ENCODE results near the gene ZSCAN25.
"Not testable (repeated sequence)": the region's sequence is repeated elsewhere in the genome, so short reads cannot be mapped to it uniquely, and the experiment has no call there.

Gene ZSCAN25

GRCh38 chr7:99617192-99617781, 541 bp downstream of the ZSCAN25 start:
- no peak for DNase-seq (ENCODE audit: low spot score)

GRCh38 chr7:99618726-99619125, 2.0 kb downstream of the ZSCAN25 start:
- no peak for DNase-seq (ENCODE audit: low spot score)

- DNase-seq (ENCODE audit: low spot score): no peak
Measured at GRCh38 chr7:99619571-99620130, 2.9 kb downstream of the ZSCAN25 start.

DNA sequence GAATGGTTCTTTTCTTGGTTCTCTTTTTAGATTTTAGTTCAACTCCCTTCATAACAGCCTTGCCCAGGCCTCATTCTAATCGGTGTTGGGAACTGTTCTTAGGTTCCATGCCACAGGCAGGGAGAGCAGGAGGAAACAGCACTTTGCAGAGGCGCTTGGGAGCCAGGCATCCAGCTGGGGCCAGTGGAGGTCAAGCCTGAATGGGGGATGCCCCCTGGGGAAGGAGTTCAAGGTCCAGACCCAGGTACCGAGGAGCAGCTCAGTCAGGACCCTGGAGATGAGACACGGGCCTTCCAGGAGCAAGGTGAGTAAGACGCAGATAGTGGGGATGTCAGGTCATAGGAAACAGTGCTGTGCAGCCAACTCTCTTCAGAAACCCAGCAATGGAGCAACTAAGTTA, 4.5 kb downstream of the ZSCAN25 start:
- no peak for DNase-seq (ENCODE audit: low spot score)

GRCh38 chr7:99622596-99622995, 5.8 kb downstream of the ZSCAN25 start:
- DNase-seq (ENCODE audit: low spot score): no peak

DNA sequence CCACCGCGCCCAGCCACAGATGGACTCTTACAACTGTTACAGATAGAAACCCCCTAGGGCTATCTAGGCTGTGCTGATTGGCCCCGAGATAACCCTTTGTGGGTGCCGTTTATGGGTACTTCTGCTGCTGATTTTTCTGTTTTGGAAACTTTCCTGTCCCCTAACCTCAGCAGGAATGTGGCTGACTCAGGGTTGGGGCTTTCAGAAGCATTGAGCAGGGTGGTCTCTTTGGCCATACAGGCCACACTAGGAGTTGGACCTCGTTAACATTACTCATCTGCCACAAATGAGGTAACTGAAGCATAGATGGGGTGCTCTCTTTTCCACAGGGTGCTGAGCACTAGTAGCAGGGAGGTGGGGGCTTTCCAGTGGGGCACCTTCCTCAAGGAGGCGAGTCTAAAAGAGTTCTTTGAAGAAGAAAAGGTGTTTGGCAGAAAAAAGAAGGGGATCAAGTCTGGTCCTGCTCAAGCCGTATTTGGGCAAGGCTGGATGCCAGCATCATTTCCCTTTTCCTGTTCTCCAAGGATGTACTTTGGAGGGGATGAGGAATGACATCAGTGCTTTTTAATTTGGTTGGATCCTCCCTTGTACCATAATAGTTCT, 6.4 kb downstream of the ZSCAN25 start:
- DNase-seq (ENCODE audit: low spot score): no peak

DNA sequence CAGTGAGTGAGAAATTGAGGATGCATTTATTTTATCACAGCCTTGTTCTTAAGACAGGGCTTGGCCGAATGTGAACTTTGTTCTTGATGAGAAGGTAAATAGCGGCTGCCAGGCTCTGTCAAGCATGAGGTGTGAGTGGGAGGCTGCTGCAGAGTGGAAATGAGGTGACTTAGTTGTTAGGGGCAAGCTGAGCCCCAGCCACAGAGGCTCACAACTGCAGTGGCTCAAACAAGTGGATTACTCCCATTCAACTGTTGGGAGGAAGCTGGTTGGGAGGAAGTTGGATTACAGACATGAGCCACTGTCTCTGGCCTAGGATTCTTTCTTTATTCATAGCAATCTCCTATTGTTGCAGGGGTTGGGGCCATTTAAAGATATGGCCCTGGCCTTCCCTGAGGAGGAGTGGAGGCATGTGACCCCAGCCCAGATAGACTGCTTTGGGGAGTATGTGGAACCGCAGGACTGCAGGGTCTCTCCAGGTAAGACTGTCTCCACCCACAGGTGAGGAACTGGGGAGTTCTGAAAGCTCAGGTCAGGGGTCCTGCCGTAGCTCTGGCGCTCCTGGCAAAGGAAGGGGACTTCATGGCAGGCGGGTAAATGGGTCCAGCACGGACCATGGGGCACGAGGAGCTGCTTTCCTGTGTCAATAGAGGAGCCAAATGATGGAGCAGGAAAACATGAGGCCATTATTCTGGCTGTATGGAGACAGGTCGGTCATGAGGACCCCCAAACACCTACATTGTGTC, 7.1 kb downstream of the ZSCAN25 start:
- no peak for DNase-seq (ENCODE audit: low spot score)

- DNase-seq (ENCODE audit: low spot score): no peak
Measured at GRCh38 chr7:99624484-99624883, 7.7 kb downstream of the ZSCAN25 start.

DNA sequence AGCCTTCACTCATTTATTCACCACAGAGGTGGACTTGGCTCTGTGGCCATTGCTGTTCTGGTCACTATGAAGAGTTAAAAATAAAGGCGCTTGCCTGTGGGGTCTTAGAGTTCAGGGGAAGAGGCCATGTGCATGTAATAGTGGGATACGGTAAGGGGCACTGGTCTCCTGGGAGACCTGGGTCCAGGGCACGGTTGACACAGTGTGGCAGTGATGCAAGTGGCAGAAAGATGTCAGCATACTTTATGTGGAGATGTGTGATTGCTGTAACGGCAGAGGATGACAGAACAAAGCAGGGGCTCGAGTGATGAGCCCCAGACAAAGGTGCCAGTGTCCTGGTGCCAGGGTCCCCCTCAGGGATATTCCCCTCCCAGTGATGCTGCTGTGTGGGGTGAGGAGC, 8.6 kb downstream of the ZSCAN25 start:
- DNase-seq (ENCODE audit: low spot score): no peak

DNA sequence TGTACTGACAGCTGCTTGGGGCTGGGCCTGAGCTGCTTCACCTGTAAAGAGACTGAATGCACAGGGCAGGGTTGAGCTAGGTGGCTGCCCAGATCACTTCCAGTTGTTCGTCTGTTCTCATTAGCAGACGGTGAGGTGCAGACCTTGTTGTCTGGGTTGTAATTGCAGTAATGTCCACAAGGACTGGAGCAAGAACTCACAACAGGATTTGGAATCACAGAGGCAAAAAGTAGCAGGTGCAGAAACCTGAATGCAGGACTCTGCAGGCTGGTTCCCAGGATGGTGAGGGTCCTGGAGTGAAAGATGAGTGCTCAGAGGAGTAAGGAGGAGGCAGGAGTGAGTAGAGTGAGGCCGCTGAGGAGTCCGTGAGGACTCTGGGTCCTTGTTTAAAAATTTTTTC, 9.2 kb downstream of the ZSCAN25 start:
- DNase-seq (ENCODE audit: low spot score): no peak

GRCh38 chr7:99626661-99627060, 9.9 kb downstream of the ZSCAN25 start:
- DNase-seq (ENCODE audit: low spot score): no peak

- no peak for DNase-seq (ENCODE audit: low spot score)
Measured at GRCh38 chr7:99627513-99627912, 10.8 kb downstream of the ZSCAN25 start.

DNA sequence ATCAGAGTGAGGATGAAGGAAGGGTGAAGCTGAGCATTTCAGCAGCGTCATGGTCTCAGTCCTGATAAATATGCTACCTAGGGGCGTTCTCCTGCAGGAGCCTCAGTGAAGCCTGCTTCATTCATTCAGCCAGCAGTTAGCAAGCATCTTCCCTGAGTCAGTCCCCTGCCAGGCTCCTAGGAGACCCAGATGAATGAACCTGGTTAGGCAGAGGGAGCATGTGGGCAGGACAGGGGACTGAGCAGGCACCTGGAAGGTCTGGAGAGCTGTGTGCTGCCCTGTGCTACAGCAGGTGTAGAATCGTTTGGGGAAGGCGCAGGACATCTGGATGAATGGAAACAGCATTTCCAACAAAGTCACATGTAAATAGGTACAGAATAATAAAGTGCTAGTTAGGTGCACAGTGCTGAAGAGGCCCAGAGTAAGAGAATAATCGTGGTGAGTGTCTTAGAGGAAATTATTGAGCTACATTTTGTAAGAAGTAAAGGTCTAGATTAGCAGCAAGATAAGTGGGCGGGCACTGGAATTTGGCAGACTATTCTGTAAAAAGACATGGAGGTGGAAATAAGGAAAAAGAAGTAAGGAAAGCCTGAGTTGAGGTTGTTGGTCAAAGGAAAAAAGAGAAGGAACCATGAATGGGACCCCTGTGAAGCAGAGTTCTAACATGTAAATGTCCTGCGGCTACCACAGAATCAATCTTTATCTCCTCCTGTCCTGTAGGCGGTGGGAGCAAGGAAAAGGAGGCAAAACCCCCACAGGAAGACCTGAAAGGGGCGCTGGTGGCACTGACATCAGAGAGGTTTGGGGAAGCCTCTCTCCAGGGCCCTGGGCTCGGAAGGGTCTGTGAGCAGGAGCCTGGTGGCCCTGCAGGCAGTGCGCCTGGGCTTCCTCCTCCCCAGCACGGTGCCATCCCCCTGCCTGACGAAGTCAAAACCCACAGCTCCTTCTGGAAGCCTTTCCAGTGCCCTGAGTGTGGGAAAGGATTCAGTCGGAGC, 12.0 kb downstream of the ZSCAN25 start:
- DNase-seq (ENCODE audit: low spot score): no peak

DNA sequence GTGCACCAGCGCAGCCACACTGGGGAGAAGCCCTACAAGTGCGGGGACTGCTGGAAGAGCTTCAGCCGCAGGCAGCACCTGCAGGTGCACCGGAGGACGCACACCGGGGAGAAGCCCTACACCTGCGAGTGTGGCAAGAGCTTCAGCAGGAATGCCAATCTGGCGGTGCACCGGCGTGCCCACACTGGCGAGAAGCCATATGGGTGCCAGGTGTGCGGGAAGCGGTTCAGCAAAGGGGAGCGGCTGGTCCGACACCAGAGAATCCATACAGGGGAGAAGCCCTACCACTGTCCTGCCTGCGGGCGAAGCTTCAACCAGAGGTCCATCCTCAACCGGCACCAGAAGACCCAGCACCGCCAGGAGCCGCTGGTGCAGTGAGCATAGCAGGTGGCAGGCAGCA, 12.9 kb downstream of the ZSCAN25 start:
- no peak for DNase-seq (ENCODE audit: low spot score)

DNA sequence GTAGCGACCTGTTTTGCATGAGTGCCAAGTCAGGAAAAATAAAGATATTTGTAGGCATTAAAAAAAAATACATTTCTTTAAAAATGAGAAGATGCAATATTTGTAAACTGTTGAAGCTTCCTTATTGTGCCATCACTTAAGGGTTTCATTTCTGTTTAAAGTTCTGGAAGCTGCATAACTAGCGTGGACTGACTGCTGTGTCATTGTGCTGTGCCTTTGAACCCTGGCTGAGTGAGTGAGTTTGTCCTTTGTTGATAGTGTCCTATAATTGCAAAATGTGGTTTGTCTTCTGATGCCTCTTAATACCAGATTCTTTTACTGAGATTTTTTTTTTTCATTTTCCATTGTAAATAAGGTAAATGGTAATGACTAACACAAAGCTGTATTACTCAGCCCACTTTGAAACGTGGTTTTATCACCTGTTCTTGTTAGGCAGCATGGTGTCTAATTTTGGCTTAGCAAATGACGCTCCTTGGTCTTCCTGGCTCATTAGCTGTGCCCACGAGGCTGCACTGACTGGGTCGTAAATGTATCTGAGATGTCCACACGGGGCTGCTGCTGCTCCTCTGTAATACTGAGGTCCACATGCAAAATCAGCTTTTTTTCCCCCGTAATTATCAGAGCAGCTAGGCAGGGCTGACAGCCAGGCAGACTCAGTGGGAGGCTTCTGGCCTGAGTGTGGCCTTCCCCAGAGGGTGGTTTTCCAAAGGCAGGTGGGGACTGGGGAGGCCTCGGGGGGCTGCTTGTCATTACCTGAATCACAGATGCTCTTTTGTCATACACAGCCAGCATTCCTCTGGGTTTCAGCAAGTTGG, 14.8 kb downstream of the ZSCAN25 start:
- DNase-seq (ENCODE audit: low spot score): peak; percentile 28

DNA sequence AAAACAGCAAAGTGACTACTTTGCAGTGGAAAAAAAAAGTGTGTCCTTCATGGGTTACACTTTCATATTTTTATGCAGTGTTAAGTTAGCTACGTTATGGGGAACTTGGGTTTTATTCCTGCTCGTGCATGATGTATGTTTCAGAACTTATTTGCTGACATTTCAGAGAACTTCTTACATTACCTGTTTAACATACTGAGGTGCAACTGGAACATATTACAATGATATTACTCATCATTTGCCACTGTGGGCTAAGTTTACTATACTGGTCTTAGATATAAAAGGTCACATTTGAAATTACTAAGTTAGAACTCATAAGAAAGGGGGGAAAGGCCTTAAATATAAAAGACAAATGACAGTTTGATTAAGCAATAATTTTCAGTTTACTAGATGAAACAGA, 20.7 kb downstream of the ZSCAN25 start:
- not testable (repeated sequence) for DNase-seq (ENCODE audit: low spot score)

DNA sequence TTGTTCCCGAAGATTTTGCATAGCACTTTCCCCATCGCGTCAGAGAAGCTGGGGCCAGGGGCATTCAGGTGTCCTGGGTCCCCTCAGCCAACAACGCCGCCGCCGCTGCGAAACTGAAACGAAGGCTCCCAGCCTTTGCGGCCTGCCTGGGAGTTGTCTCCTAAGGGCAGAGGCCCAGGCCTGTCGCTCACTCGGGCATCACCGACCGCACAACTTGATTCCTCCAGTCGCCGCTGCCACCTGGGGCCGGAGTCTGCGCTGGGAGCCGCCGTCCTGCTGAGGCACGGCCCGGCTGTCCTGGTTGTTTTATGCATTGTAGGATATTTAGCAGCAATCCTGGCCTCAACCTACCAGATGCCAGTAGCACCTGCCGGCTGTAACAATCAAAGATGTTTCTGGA, 22.0 kb downstream of the ZSCAN25 start:
- DNase-seq (ENCODE audit: low spot score): no peak

- DNase-seq (ENCODE audit: low spot score): no peak
Measured at GRCh38 chr7:99639267-99639666, 22.5 kb downstream of the ZSCAN25 start.

DNA sequence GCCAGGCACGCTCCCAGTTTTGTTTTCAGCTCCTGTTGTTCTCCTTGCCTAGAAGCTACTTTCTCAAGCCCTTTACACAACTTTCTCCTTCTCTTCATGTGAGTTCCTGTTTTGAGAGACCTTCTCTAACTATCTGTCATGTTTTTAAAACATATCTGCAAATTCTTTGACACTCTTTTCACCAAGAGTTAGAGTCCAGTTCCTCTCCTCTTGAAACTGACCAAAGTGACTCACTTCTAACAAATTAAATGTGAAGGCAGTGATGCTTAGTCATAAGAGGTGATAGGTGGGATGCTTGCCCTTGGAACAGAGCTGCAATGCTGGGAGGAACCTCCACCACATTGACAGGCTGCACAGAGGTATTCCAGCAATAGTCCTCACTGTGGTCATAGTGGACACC, 25.3 kb downstream of the ZSCAN25 start:
- no peak for DNase-seq (ENCODE audit: low spot score)

GRCh38 chr7:99643464-99643863, 26.7 kb downstream of the ZSCAN25 start:
- no peak for DNase-seq (ENCODE audit: low spot score)

DNA sequence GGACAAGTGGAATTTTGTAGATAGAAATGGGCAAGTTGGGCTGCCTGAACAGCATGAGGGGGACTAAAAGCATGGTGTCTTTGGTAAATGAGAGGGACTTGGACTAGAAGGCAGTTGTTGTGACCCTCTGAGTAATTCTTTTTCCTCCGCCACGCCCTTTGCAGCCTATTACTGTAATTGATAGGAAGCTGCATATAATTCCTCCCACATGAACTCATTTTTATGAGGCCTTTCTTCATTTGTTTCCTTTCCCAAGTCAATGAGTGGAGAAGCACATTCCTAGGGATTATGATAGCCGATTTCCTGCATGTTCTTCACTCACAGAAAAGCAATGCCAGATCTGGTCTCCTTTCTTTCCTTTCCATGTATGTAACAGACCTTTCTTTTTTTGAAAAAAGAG, 27.7 kb downstream of the ZSCAN25 start:
- DNase-seq (ENCODE audit: low spot score): peak; percentile 37

Data from LoVo (cell line).